ENCODE data around the gene PLA2G7. TPM values are rescaled to one million over a fixed set of nuclear protein-coding genes. Genes with fewer than 3 reads are reported as not detected.

PLA2G7 gene
- total RNA-seq, 1 donor from 2014 or later, result 38.8 TPM

DNA sequence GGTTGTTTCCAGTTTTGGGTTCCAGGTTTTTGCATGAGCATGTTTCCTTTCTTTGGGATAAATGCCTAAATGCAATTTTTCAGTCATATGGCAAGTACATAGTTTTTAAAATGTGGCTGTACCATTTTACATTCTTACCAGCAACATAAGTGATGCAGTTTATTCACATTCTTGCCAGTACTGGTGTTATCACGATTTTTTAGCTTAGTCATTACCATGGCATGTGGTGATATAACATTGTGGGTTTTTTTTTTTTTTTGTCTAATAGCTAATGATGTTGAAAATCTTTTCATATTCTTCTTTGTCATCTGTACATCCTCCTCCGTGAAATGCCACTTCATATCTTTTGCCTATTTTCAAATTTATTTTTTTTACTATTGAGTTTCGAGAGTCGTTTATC is 50.4 kb downstream of the PLA2G7 start:
- no peak overlapping the region for H3K27ac ChIP-seq
- no peaks in the 10 kb centered on the region for H3K9me3 ChIP-seq
- intact Hi-C loops (cut with DNase I), result no loop called here
- TF ChIP-seq, protein P1, sequence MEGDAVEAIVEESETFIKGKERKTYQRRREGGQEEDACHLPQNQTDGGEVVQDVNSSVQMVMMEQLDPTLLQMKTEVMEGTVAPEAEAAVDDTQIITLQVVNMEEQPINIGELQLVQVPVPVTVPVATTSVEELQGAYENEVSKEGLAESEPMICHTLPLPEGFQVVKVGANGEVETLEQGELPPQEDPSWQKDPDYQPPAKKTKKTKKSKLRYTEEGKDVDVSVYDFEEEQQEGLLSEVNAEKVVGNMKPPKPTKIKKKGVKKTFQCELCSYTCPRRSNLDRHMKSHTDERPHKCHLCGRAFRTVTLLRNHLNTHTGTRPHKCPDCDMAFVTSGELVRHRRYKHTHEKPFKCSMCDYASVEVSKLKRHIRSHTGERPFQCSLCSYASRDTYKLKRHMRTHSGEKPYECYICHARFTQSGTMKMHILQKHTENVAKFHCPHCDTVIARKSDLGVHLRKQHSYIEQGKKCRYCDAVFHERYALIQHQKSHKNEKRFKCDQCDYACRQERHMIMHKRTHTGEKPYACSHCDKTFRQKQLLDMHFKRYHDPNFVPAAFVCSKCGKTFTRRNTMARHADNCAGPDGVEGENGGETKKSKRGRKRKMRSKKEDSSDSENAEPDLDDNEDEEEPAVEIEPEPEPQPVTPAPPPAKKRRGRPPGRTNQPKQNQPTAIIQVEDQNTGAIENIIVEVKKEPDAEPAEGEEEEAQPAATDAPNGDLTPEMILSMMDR (IDR thresholded peaks at IDR 0.05), result no peak
- H3K4me1 ChIP-seq, result no peaks in the 10 kb centered on the region
- H3K4me3 ChIP-seq, result no peak overlapping the region
- no peaks in the 10 kb centered on the region for H3K27me3 ChIP-seq
- DNase-seq, result no peak
- H3K36me3 ChIP-seq, result no peaks in the 10 kb centered on the region
- no peak for ATAC-seq

DNA sequence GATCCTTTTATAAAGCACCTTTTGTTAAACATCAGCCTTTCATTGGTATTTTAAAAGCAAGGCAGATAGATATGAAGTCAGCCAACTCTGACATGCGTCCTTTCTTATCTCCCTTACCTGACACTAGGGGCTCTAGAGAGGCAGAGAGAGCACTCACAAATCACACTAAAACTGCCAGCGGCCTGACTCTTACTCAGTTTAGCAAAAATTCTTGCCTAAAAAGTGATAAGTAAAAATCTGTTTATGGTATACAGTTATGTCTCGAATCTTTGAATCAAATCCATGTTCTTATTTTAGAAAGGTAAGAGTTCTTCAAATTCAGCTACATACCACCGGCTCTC is 57.9 kb downstream of the PLA2G7 start:
- H3K4me1 ChIP-seq, result no peaks in the 10 kb centered on the region
- DNase-seq (no peak), ATAC-seq (no peak)
- H3K4me3 ChIP-seq, result no peak overlapping the region
- H3K36me3 ChIP-seq, result peaks cover 13% of the 10 kb centered on the region
- H3K9me3 ChIP-seq, result no peaks in the 10 kb centered on the region
- intact Hi-C loops (cut with DNase I), result no loop called here
- H3K27ac ChIP-seq, result no peak overlapping the region
- TF ChIP-seq, protein P1 (IDR thresholded peaks at IDR 0.05), result no peak
- H3K27me3 ChIP-seq, result no peaks in the 10 kb centered on the region

DNA sequence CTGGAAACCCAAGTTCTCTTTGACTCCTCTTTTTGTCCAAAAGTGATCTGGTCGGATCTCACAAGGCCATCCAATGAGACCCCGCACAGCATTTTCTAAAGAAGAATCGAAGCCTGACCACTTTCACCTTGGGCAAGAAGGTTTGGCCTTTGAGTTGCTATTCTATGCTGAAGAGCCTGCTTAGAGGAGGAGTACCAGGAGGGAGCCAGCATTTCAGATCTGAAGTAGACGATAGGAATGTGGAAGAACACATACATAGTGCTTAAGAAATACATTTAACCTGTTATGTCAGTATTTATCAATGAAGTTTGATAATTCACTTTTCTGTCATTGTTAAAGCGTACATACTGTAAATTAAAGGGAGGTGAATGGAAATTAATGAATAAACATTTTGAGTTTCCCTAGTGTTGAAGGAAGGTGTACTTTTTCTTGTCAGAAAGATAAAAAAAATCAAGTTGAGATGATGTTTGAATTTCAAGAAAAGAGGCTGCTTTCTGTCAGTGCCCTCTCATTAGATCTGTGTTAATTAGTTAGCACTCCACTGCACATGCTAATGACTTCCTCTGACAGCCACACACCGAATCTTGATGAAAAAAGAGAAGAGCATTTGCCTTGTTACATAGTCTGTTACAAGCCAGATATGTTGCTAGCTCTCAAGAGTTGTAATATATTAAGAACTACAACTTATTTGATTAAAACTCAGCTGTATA is 58.4 kb downstream of the PLA2G7 start:
- DNase-seq (no peak), ATAC-seq (no peak)
- peaks cover 13% of the 10 kb centered on the region for H3K36me3 ChIP-seq
- TF ChIP-seq, protein P1 (IDR thresholded peaks at IDR 0.05), result no peak
- H3K4me3 ChIP-seq, result no peak overlapping the region
- intact Hi-C loops (cut with DNase I), result no loop called here
- no peak overlapping the region for H3K27ac ChIP-seq
- H3K4me1 ChIP-seq, result no peaks in the 10 kb centered on the region
- H3K27me3 ChIP-seq, result no peaks in the 10 kb centered on the region
- H3K9me3 ChIP-seq, result no peaks in the 10 kb centered on the region

DNA sequence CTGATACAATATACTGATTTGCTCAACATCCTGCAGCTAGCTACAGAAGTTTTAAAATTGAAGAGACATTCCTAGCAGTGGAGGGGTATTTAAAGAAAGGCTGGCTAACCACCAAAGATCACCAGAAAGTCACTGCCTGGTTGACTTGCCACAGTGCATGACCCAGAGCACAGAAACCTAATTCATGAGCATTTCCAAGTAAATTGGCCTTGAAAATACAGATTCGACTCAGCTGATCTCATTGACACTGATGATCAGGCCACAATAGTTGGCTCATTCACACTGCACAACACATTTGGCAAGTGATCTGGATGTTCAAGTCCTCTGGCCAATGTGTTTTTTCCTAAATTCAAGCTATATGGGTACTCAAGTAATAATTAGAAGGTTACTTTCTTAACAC is 60.8 kb downstream of the PLA2G7 start:
- no peak overlapping the region for H3K4me3 ChIP-seq
- no peak overlapping the region for H3K27ac ChIP-seq
- TF ChIP-seq, protein P1 (IDR thresholded peaks at IDR 0.05), result no peak
- H3K27me3 ChIP-seq, result no peaks in the 10 kb centered on the region
- ATAC-seq, result no peak
- H3K9me3 ChIP-seq, result no peaks in the 10 kb centered on the region
- intact Hi-C loops (cut with DNase I), result no loop called here
- no peak for DNase-seq
- no peaks in the 10 kb centered on the region for H3K4me1 ChIP-seq
- H3K36me3 ChIP-seq, result peaks cover 20% of the 10 kb centered on the region

DNA sequence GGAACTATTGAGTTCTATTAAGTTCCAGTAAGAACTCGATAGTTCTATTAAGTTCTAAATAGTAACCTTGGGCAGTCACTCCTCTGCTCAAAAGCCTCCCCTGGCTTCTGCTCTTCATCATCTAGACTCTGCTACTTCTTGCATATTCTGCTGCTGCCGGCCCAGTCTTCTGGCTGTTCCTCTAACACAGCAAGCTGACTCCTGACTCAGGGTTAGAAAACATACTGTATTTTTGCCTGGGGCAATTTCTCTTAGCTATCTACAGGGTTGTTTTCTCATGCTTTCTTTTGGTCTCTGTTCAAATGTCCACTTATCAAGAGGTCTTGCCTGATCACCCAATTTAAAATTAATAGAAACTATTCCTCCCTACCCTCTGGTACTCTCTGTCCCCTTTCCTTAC is 67.8 kb downstream of the PLA2G7 start:
- Histone ChIP-seq H3K4me1 (no peaks in the 10 kb centered on the region), H3K9me3 (no peaks in the 10 kb centered on the region), H3K36me3 (peaks cover 16% of the 10 kb centered on the region), H3K27ac (no peak overlapping the region), H3K4me3 (no peak overlapping the region), H3K27me3 (no peaks in the 10 kb centered on the region)
- ATAC-seq, result no peak
- TF ChIP-seq, protein P1 (IDR thresholded peaks at IDR 0.05), result no peak
- intact Hi-C loops (cut with DNase I), result no loop called here
- no peak for DNase-seq

DNA sequence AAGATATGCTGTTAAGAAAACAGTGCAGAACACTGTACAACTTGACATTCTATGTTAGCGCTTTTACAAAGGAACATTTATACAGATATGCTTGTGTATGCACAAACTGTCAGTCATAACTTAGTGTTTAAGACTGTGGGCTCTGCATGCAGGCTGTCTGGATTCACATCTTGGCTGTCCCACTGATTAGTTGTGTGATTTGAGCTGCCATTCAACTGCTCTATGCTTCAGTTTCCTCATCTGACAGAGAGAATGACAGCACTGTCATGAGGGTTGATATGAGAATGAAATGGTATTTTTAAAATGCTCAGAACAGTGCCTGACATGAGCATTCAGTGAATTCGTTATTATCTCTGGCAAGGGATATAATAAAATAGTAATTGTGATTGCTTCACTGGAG is 73.7 kb downstream of the PLA2G7 start:
- H3K4me3 ChIP-seq, result no peak overlapping the region
- peaks cover 5% of the 10 kb centered on the region for H3K36me3 ChIP-seq
- no peak overlapping the region for H3K27ac ChIP-seq
- DNase-seq (no peak), ATAC-seq (no peak)
- no peaks in the 10 kb centered on the region for H3K4me1 ChIP-seq
- H3K27me3 ChIP-seq, result no peaks in the 10 kb centered on the region
- intact Hi-C loops (cut with DNase I), result no loop called here
- TF ChIP-seq, protein P1 (IDR thresholded peaks at IDR 0.05), result no peak
- H3K9me3 ChIP-seq, result no peaks in the 10 kb centered on the region
